B cell (primary cell): ENCODE measurements around the gene ERP27.

Experiments used
- EZH2 ChIP-seq: IDR thresholded peaks from 2 replicates; pipeline ENCODE4 v1.6.1; 2012; ENCODE audit warnings: borderline replicate concordance, low read depth, mild to moderate bottlenecking, moderate library complexity, low read length; ENCODE audit not compliant: insufficient read depth, poor library complexity, severe bottlenecking
- TF ChIP-seq, protein P1 (sequence below): fragments of 200-600 bp; IDR thresholded peaks from one replicate; pipeline ENCODE4 v1.8.0; 2022; ENCODE audit warnings: antibody characterized with exemption, mild to moderate bottlenecking

DNA sequence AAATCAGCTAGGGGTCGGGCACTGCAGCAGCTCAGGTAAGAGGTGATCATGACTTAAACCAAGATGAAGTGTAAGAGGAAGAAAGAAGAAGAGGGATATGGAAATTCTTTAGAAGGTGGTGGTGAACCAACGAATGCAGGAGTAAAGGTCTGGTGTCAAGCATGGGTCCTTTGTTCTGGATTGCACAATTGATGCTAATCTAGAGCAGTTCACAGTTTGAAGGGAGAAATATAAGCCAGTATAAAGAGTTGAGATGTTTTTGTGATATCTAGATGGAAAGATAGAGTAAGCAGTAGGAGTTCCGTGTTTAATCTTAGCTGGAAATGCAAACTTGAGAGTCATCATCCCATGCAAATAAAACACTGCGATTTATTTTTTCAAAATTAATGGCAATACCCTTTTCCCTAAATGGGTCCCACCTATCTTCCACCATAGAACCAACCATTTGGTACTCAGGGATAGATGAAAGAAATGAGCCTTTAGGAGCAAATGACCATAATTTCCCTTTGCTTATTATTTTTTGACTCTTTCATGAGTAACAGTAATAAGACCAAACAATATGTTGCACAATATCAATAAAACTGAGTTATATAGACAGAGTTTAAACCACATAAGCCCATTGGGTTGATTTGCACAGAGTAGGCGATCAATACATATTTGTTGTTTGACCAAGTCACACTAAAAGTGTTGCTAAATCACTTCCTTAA lies 37.7 kb downstream of the ERP27 start:
- TF ChIP-seq, protein P1, sequence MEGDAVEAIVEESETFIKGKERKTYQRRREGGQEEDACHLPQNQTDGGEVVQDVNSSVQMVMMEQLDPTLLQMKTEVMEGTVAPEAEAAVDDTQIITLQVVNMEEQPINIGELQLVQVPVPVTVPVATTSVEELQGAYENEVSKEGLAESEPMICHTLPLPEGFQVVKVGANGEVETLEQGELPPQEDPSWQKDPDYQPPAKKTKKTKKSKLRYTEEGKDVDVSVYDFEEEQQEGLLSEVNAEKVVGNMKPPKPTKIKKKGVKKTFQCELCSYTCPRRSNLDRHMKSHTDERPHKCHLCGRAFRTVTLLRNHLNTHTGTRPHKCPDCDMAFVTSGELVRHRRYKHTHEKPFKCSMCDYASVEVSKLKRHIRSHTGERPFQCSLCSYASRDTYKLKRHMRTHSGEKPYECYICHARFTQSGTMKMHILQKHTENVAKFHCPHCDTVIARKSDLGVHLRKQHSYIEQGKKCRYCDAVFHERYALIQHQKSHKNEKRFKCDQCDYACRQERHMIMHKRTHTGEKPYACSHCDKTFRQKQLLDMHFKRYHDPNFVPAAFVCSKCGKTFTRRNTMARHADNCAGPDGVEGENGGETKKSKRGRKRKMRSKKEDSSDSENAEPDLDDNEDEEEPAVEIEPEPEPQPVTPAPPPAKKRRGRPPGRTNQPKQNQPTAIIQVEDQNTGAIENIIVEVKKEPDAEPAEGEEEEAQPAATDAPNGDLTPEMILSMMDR = no peak
- no peak for TF ChIP-seq EZH2
